ENCODE measurements around the gene ACOT6.
"Not testable (repeated sequence)": the region's sequence is repeated elsewhere in the genome, so short reads cannot be mapped to it uniquely, and the experiment has no call there.

ACOT6 gene

DNA sequence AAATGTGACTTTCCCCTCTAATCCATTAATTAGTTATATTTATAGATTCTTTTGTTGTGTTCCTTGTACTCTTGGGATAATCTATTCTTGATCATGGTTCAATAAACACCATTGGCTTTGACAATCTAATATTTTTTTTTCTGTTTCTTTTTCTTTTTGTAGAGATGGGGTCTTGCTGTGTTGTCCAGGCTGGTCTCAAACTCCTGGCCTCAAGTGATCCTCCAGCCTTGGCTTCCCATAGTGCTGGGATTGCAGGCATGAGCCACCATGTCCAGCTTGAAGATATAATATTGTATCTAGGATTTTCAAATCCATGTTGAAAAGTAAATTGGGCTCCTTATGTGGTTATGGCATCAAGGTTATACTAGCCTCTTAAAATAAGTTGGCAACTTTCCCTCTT, 38.7 kb downstream of the ACOT6 start:
- no peak for DNase-seq (ENCODE audit: low spot score)

DNA sequence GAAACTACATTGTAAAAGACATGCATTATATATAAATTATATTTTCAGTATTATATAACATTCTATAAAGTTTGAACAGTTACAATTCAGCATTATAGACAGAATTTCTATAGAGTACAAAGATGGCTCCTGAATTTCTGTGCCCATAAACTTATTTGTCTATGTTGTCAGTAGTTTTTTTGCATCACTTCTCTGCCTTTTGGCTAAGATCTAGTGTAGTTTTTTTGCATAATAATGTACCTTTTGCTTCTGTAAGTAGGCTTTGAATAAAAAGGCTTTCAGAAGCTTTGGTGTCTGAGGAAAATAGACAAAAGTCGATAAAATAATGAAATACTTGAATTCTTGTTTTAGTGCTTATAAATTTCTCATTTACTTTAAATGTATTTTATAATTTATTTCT, 43.5 kb downstream of the ACOT6 start:
- DNase-seq (ENCODE audit: low spot score), result no peak

DNA sequence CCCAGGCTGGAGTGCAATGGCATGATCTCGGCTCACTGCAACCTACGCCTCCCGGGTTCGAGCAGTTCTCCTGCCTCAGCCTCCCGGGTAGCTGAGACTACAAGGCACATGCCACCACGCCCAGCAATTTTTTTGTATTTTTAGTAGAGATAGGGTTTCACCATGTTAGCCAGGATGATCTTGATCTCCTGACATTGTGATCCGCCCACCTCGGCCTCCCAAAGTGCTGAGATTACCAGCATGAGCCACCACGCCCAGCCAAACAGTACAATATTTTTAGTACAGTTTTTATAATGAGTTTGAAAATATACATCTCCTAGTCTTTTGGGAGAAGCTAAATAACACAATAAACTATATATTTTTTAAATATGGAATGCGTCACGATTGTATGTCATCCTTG, 46.9 kb downstream of the ACOT6 start:
- not testable (repeated sequence) for DNase-seq (ENCODE audit: low spot score)

DNA sequence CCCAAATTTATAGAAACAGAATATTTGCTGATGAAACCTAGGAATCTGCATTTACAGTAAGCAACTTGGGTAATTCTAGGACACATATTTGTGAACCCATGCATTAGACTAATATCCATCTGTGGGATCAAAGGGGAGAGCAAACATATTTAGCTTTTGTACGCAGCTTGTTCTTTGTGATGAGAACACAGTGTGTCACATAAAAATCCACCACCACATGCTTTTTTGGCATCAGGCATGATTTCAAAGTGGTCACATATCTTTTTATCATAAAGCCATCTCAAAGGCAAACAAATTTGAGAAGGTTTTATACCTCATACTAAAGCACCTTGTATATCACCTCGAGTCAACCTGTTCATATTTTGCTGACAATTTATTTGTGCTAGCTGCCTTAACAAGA, 48.2 kb downstream of the ACOT6 start:
- DNase-seq (ENCODE audit: low spot score), result peak; percentile 15

DNA sequence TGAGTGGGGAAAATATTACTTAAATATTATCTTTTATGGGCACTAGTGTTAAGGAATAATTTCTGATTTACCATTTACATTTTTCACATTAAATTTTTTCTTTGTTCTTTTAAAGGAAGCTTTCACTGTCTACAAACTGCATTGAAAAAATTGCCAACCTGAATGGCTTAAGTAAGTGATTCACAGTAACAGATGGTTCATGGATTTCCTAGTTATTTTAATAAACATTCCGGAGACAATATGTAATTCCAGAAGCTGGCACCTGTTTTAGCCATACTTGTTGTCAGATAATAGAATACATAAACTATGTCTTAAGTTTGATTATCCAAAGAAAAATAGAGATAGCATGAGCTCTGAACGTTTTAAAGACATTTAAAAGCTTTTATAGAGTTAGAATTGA, 49.6 kb downstream of the ACOT6 start:
- no peak for DNase-seq (ENCODE audit: low spot score)

DNA sequence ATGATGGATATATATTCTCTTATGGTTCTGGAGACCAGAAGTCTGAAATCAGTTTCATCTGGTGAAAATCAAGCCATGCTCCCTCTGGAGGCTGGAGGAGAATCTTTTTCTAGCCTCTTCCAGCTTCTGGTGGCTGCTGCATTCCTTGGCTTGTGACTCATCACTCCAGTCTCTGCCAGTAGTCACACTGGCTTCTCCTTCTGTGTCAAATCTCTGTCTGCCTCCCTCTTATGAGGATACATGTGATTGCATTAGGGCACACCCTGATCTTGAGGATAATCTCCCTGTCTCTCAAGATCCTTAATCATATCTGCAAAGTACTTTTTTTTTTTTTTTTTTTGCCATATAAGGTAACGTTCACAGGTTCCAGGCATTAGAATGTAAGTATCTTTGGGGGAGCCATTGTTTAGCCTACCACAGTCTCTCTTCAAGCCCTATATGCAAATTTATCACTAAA, 50.2 kb downstream of the ACOT6 start:
- DNase-seq (ENCODE audit: low spot score), result peak; percentile 19

DNA sequence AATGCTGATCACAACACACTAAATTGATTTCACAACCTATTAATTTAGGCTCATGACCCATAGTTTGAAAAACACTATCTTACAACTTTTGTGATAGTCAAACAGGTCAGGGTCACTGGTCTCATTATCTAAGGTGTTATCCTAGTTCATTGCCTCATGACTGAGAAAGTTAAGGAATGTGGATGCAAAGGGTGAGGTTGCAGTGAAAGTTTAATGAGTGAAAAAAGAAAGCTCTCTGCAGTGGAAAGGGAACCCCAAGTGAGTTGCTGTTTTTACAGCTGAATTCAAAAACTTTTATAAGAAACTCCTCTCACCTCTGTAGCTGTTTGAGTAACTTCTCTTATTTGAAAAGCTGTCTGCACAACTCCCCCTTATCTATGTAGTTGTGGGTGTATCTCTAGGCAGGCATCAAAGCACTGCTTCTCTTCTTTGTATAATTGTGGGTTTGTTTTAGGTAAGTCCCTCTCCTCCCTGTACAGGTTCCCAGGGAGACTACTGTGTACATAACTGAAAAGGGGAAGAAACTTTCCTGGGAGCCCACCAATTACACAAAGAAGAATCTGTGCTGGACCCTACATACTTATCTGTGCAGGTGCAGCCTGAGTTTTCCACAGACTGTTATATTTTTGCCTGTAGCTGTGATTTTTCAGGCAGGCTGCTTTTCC, 51.4 kb downstream of the ACOT6 start:
- DNase-seq (ENCODE audit: low spot score), result no peak

DNA sequence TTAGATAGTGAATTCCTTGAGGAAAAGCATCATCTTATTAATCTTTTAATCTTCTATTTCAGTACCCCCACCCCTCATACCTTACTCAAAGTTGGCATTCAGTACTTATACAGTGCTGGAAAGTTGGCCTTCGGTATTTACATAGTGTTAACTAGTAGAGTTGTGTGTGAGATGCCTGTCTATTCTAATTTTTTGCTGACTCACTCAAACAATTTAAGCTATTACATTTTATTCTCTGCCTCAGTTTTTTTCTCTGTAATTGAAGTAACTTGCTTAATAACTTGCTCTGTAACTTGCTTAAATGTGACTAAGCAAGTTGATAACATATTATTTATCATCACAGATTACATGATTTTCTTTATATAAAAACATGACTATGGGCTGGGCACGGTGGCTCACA, 52.8 kb downstream of the ACOT6 start:
- no peak for DNase-seq (ENCODE audit: low spot score)

DNA sequence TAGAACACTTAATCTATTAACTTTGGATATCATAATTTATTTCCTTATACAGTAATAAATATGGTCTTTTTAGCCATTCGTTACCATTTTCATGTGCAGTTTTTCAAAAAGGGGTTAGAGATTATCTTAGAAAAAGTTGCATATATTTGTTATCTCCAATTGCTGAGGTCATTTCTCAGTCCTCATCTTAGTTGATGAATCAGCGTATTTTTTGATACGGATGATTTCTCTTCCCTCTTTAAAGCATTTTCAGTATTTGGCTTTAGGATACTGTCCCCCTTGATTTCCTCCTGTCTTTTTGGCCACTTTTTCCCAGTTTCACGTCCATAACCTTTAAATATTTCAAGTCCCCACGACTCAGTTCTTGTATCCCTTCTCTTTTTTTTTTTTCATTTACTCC, 54.3 kb downstream of the ACOT6 start:
- no peak for DNase-seq (ENCODE audit: low spot score)

DNA sequence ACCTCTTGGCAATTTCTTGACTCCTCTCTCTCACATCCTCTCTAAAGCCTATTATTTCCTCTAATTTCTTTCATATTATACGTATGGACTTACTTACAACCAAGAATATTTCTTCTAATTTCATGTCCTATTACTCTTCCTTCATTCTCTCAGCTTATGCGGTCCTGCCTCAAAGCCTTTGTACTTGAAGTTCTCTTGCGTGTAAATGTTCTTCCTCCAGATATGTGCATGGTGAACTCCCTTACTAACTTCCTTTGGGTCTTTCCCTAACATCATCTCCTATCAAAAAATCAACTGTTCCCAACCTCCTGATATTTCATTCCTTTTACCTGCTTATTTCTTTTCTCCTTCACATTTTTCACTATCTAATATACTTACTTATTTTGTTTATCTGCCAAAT, 55.5 kb downstream of the ACOT6 start:
- DNase-seq (ENCODE audit: low spot score), result no peak
